NT2/D1 (cell line): ENCODE data around the gene SMG9.

Experiments
- DNase-seq: peaks from one replicate; pipeline ENCODE4 v3.0.0-alpha.2; 2011; ENCODE audit warnings: low read depth, low spot score
- H3K27me3 ChIP-seq: 2 replicates; pipeline ENCODE4 v1.6.0; 2011; ENCODE audit warnings: mild to moderate bottlenecking; ENCODE audit not compliant: insufficient read length, insufficient read depth
- H3K36me3 ChIP-seq: 2 replicates; pipeline ENCODE4 v1.6.1; 2011; ENCODE audit warnings: mild to moderate bottlenecking, low read length, mixed read lengths; ENCODE audit not compliant: insufficient read depth, insufficient read length
- H3K4me1 ChIP-seq: 2 replicates; pipeline ENCODE4 v1.5.1; 2011; ENCODE audit not compliant: insufficient read depth, insufficient read length
- H3K4me3 ChIP-seq: 2 replicates; pipeline ENCODE4 v1.5.1; 2011; ENCODE audit warnings: low read depth; ENCODE audit not compliant: insufficient read length
- H3K9ac ChIP-seq: 2 replicates; pipeline ENCODE4 v1.6.0; 2011; ENCODE audit warnings: low read depth; ENCODE audit not compliant: insufficient read length
- H3K9me3 ChIP-seq: 2 replicates; pipeline ENCODE4 v1.5.1; 2011; ENCODE audit warnings: mild to moderate bottlenecking, low read length; ENCODE audit not compliant: insufficient read depth
- SUZ12 ChIP-seq: IDR thresholded peaks from 2 replicates; pipeline ENCODE4 v1.6.1; 2011; ENCODE audit not compliant: insufficient read length, insufficient read depth; ENCODE audit errors: extremely low read depth
- YY1 ChIP-seq: IDR thresholded peaks from 2 replicates; pipeline ENCODE4 v1.6.1; 2011; ENCODE audit not compliant: insufficient read length, insufficient read depth
- ZNF274 ChIP-seq: IDR thresholded peaks from 2 replicates; pipeline ENCODE4 v1.6.1; 2011; ENCODE audit warnings: mild to moderate bottlenecking, low read depth, low read length

Gene SMG9

GRCh38 chr19:43754503-43755255 is at the start of gene SMG9:
Gene SMG9, minus strand, starts transcription at chr19:43754962. Its CDS starts 4,221 bp downstream, at chr19:43750741.
- no peak for TF ChIP-seq SUZ12
- peak; percentile 33 for TF ChIP-seq YY1
- H3K9ac ChIP-seq, result peak within 1 kb of the TSS; percentile 96
- H3K4me3 ChIP-seq, result peak within 1 kb of the TSS; percentile 87
- H3K4me1 ChIP-seq, result peaks cover 2% of the 10 kb centered on the region
- H3K27me3 ChIP-seq, result no peaks in the 10 kb centered on the region
- DNase-seq, result peak; percentile 88
- H3K36me3 ChIP-seq, result peaks cover 29% of the 10 kb centered on the region
- H3K9me3 ChIP-seq, result no peaks in the 10 kb centered on the region

GRCh38 chr19:43804432-43804831 is 49.7 kb upstream of the SMG9 start:
- Histone ChIP-seq H3K9ac (no peak overlapping the region), H3K36me3 (no peaks in the 10 kb centered on the region), H3K27me3 (no peaks in the 10 kb centered on the region), H3K9me3 (no peaks in the 10 kb centered on the region), H3K4me3 (no peak overlapping the region), H3K4me1 (no peaks in the 10 kb centered on the region)
- no peak for DNase-seq
- TF ChIP-seq SUZ12, result no peak
- no peak for TF ChIP-seq YY1
- TF ChIP-seq ZNF274, result no peak

GRCh38 chr19:43802216-43802951 is 47.6 kb upstream of the SMG9 start, which contains the start of gene LYPD5:
Gene LYPD5, minus strand, starts transcription at chr19:43802447. Its CDS starts 67 bp downstream, at chr19:43802380.
- Histone ChIP-seq H3K27me3 (peaks cover 18% of the 10 kb centered on the region), H3K9me3 (no peaks in the 10 kb centered on the region), H3K9ac (no peak within 1 kb of the TSS), H3K4me1 (peaks cover 3% of the 10 kb centered on the region), H3K4me3 (no peak within 1 kb of the TSS), H3K36me3 (no peaks in the 10 kb centered on the region)
- no peak for TF ChIP-seq YY1
- TF ChIP-seq SUZ12, result no peak
- no peak for TF ChIP-seq ZNF274
- DNase-seq, result no peak

GRCh38 chr19:43799502-43800142 is 44.9 kb upstream of the SMG9 start:
- no peak for DNase-seq
- H3K27me3 ChIP-seq, result peaks cover 37% of the 10 kb centered on the region
- no peak overlapping the region for H3K4me3 ChIP-seq
- H3K36me3 ChIP-seq, result no peaks in the 10 kb centered on the region
- peaks cover 3% of the 10 kb centered on the region for H3K4me1 ChIP-seq
- H3K9me3 ChIP-seq, result no peaks in the 10 kb centered on the region; the same call in 1 of the 2 replicates
- no peak overlapping the region for H3K9ac ChIP-seq
- TF ChIP-seq SUZ12, result no peak
- no peak for TF ChIP-seq ZNF274
- no peak for TF ChIP-seq YY1

- Histone ChIP-seq H3K36me3 (no peaks in the 10 kb centered on the region), H3K4me1 (peaks cover 3% of the 10 kb centered on the region), H3K4me3 (peak overlapping the region; percentile 60), H3K9me3 (no peaks in the 10 kb centered on the region; the same call in 1 of the 2 replicates), H3K27me3 (peaks cover 37% of the 10 kb centered on the region), H3K9ac (peak overlapping the region; percentile 64)
- TF ChIP-seq SUZ12 (no peak), YY1 (no peak), ZNF274 (no peak)
- DNase-seq, result no peak
These were observed 44.0 kb upstream of the SMG9 start for GRCh38 chr19:43798546-43799409.

- TF ChIP-seq YY1 (no peak), SUZ12 (no peak), ZNF274 (no peak)
- peak overlapping the region; percentile 54 for H3K9ac ChIP-seq
- H3K4me1 ChIP-seq, result peaks cover 3% of the 10 kb centered on the region
- H3K36me3 ChIP-seq, result no peaks in the 10 kb centered on the region
- no peaks in the 10 kb centered on the region; the same call in 1 of the 2 replicates for H3K9me3 ChIP-seq
- peaks cover 37% of the 10 kb centered on the region for H3K27me3 ChIP-seq
- DNase-seq, result no peak
- peak overlapping the region; percentile 60 for H3K4me3 ChIP-seq
These were observed 43.3 kb upstream of the SMG9 start for GRCh38 chr19:43798026-43798545.
